Measurements from ENCODE around the gene KNG1. TPM values are rescaled to one million over a fixed set of nuclear protein-coding genes. Genes with fewer than 3 reads are reported as not detected.

KNG1 gene
- not detected for total RNA-seq

GRCh38 chr3:186717039-186717457 lies at the start of gene KNG1:
KNG1 (plus strand) TSS chr3:186717359; CDS start chr3:186717543, 184 bp downstream.
- WGBS, 2 donors (ENCODE audit: low coverage in 1 of 2): 47 to 84% methylated on average over 2 of the region's 3 CpGs
- H3K9me3 ChIP-seq: no peaks in the 10 kb centered on the region
- no peak within 1 kb of the TSS for H3K27ac ChIP-seq
- no peaks in the 10 kb centered on the region for H3K36me3 ChIP-seq
- no peak for ATAC-seq
- no peaks in the 10 kb centered on the region for H3K27me3 ChIP-seq
- no peaks in the 10 kb centered on the region for H3K4me1 ChIP-seq
- TF ChIP-seq EP300 (IDR thresholded peaks at IDR 0.05) (no peak), POLR2AphosphoS5 (IDR thresholded peaks at IDR 0.05) (no peak), POLR2A (IDR thresholded peaks at IDR 0.05) (no peak), CTCF (IDR thresholded peaks at IDR 0.05) (no peak)
- H3K4me3 ChIP-seq: no peak within 1 kb of the TSS

- Histone ChIP-seq H3K36me3 (no peaks in the 10 kb centered on the region), H3K27me3 (peaks cover 26% of the 10 kb centered on the region), H3K9me3 (no peaks in the 10 kb centered on the region), H3K27ac (no peak overlapping the region), H3K4me3 (no peak overlapping the region), H3K4me1 (no peaks in the 10 kb centered on the region)
- WGBS, 2 donors (ENCODE audit: low coverage in 1 of 2): 69 to 77% methylated on average over 6 of the region's 6 CpGs
- ATAC-seq: no peak
- no peak for TF ChIP-seq POLR2A (IDR thresholded peaks at IDR 0.05)
- no peak for TF ChIP-seq CTCF (IDR thresholded peaks at IDR 0.05)
- TF ChIP-seq EP300 (IDR thresholded peaks at IDR 0.05): no peak
- TF ChIP-seq POLR2AphosphoS5 (IDR thresholded peaks at IDR 0.05): no peak
Observed at GRCh38 chr3:186668426-186668825, 48.7 kb upstream of the KNG1 start.

GRCh38 chr3:186669378-186670084 lies 47.6 kb upstream of the KNG1 start:
- WGBS, 2 donors (ENCODE audit: low coverage in 1 of 2): 81 to 90% methylated on average over 2 of the region's 2 CpGs
- Histone ChIP-seq H3K36me3 (no peaks in the 10 kb centered on the region), H3K9me3 (no peaks in the 10 kb centered on the region), H3K27me3 (peaks cover 30% of the 10 kb centered on the region), H3K27ac (no peak overlapping the region), H3K4me1 (no peaks in the 10 kb centered on the region), H3K4me3 (no peak overlapping the region)
- TF ChIP-seq POLR2AphosphoS5 (IDR thresholded peaks at IDR 0.05): no peak
- TF ChIP-seq CTCF (IDR thresholded peaks at IDR 0.05): no peak
- no peak for TF ChIP-seq POLR2A (IDR thresholded peaks at IDR 0.05)
- no peak for TF ChIP-seq EP300 (IDR thresholded peaks at IDR 0.05)
- no peak for ATAC-seq

- no peaks in the 10 kb centered on the region for H3K9me3 ChIP-seq
- peaks cover 26% of the 10 kb centered on the region for H3K27me3 ChIP-seq
- no peak overlapping the region for H3K27ac ChIP-seq
- no peak overlapping the region for H3K4me3 ChIP-seq
- H3K4me1 ChIP-seq: no peaks in the 10 kb centered on the region
- H3K36me3 ChIP-seq: no peaks in the 10 kb centered on the region
- no peak for TF ChIP-seq POLR2AphosphoS5 (IDR thresholded peaks at IDR 0.05)
- TF ChIP-seq EP300 (IDR thresholded peaks at IDR 0.05): no peak
- ATAC-seq: no peak
Observed at GRCh38 chr3:186670155-186670554, 47.0 kb upstream of the KNG1 start.

- Histone ChIP-seq H3K4me3 (no peak overlapping the region), H3K4me1 (no peaks in the 10 kb centered on the region), H3K36me3 (no peaks in the 10 kb centered on the region), H3K27me3 (peaks cover 22% of the 10 kb centered on the region), H3K9me3 (no peaks in the 10 kb centered on the region), H3K27ac (no peak overlapping the region)
- no peak for TF ChIP-seq CTCF (IDR thresholded peaks at IDR 0.05)
- TF ChIP-seq EP300 (IDR thresholded peaks at IDR 0.05): no peak
- TF ChIP-seq POLR2A (IDR thresholded peaks at IDR 0.05): no peak
- no peak for TF ChIP-seq POLR2AphosphoS5 (IDR thresholded peaks at IDR 0.05)
- no peak for ATAC-seq
- WGBS, 2 donors (ENCODE audit: low coverage in 1 of 2): 79 to 83% methylated on average over 3 of the region's 3 CpGs
Observed at GRCh38 chr3:186671051-186671450, 46.1 kb upstream of the KNG1 start.
